ENCODE measurements around the gene PRR5L.
"Not testable (repeated sequence)": the region's sequence is repeated elsewhere in the genome, so short reads cannot be mapped to it uniquely, and the experiment has no call there.

The PRR5L gene

GRCh38 chr11:36467012-36467411 lies 170.9 kb downstream of the PRR5L start:
- Histone ChIP-seq H3K9ac (ENCODE audit: low read depth, low read length) (no peak overlapping the region), H3K36me3 (ENCODE audit: control insufficient read depth, insufficient read depth, low read length) (no peaks in the 10 kb centered on the region), H3K27ac (ENCODE audit: low read depth, low read length) (no peak overlapping the region), H3K27me3 (ENCODE audit: control insufficient read depth, insufficient read depth, low read length) (no peaks in the 10 kb centered on the region), H3K4me3 (ENCODE audit: low read depth, low read length) (no peak overlapping the region), H3K9me3 (ENCODE audit: control insufficient read depth, insufficient read depth, low read length) (no peaks in the 10 kb centered on the region), H3K4me1 (ENCODE audit: control insufficient read depth, insufficient read depth, low read length) (no peaks in the 10 kb centered on the region; the same call in 1 of the 2 replicates)

- H3K9me3 ChIP-seq (ENCODE audit: control insufficient read depth, insufficient read depth, low read length) = no peaks in the 10 kb centered on the region
- H3K4me3 ChIP-seq (ENCODE audit: low read depth, low read length) = no peak overlapping the region
- H3K4me1 ChIP-seq (ENCODE audit: control insufficient read depth, insufficient read depth, low read length) = no peaks in the 10 kb centered on the region; the same call in 1 of the 2 replicates
- H3K9ac ChIP-seq (ENCODE audit: low read depth, low read length) = no peak overlapping the region
- H3K27me3 ChIP-seq (ENCODE audit: control insufficient read depth, insufficient read depth, low read length) = no peaks in the 10 kb centered on the region
- peak overlapping the region; percentile 27 for H3K27ac ChIP-seq (ENCODE audit: low read depth, low read length)
- no peaks in the 10 kb centered on the region for H3K36me3 ChIP-seq (ENCODE audit: control insufficient read depth, insufficient read depth, low read length)
Measured at GRCh38 chr11:36467916-36468315, 171.8 kb downstream of the PRR5L start.

- Histone ChIP-seq H3K9ac (ENCODE audit: low read depth, low read length) (no peak overlapping the region), H3K4me1 (ENCODE audit: control insufficient read depth, insufficient read depth, low read length) (no peaks in the 10 kb centered on the region; the same call in 1 of the 2 replicates), H3K4me3 (ENCODE audit: low read depth, low read length) (no peak overlapping the region), H3K36me3 (ENCODE audit: control insufficient read depth, insufficient read depth, low read length) (no peaks in the 10 kb centered on the region), H3K27ac (ENCODE audit: low read depth, low read length) (no peak overlapping the region), H3K9me3 (ENCODE audit: control insufficient read depth, insufficient read depth, low read length) (no peaks in the 10 kb centered on the region), H3K27me3 (ENCODE audit: control insufficient read depth, insufficient read depth, low read length) (no peaks in the 10 kb centered on the region)
Measured at GRCh38 chr11:36469063-36469462, 173.0 kb downstream of the PRR5L start.

- Histone ChIP-seq H3K9me3 (ENCODE audit: control insufficient read depth, insufficient read depth, low read length) (no peaks in the 10 kb centered on the region), H3K4me3 (ENCODE audit: low read depth, low read length) (no peak overlapping the region), H3K27ac (ENCODE audit: low read depth, low read length) (no peak overlapping the region)
Measured at GRCh38 chr11:36469881-36470802, 174.1 kb downstream of the PRR5L start.

GRCh38 chr11:36471577-36471976 lies 175.5 kb downstream of the PRR5L start:
- no peak overlapping the region for H3K27ac ChIP-seq (ENCODE audit: low read depth, low read length)
- no peaks in the 10 kb centered on the region for H3K27me3 ChIP-seq (ENCODE audit: control insufficient read depth, insufficient read depth, low read length)
- H3K9ac ChIP-seq (ENCODE audit: low read depth, low read length) = no peak overlapping the region
- no peak overlapping the region for H3K4me3 ChIP-seq (ENCODE audit: low read depth, low read length)
- no peaks in the 10 kb centered on the region; the same call in 1 of the 2 replicates for H3K4me1 ChIP-seq (ENCODE audit: control insufficient read depth, insufficient read depth, low read length)
- H3K9me3 ChIP-seq (ENCODE audit: control insufficient read depth, insufficient read depth, low read length) = no peaks in the 10 kb centered on the region
- H3K36me3 ChIP-seq (ENCODE audit: control insufficient read depth, insufficient read depth, low read length) = no peaks in the 10 kb centered on the region

More at GRCh38 chr11:36469881-36470802, 174.1 kb downstream of the PRR5L start:
- Histone ChIP-seq H3K27me3 (ENCODE audit: control insufficient read depth, insufficient read depth, low read length) (no peaks in the 10 kb centered on the region), H3K9ac (ENCODE audit: low read depth, low read length) (no peak overlapping the region), H3K36me3 (ENCODE audit: control insufficient read depth, insufficient read depth, low read length) (no peaks in the 10 kb centered on the region), H3K4me1 (ENCODE audit: control insufficient read depth, insufficient read depth, low read length) (no peaks in the 10 kb centered on the region; the same call in 1 of the 2 replicates)

- Histone ChIP-seq H3K27ac (ENCODE audit: low read depth, low read length) (no peak overlapping the region), H3K9me3 (ENCODE audit: control insufficient read depth, insufficient read depth, low read length) (no peaks in the 10 kb centered on the region)
Measured at GRCh38 chr11:36475192-36475591, 179.1 kb downstream of the PRR5L start.

GRCh38 chr11:36478700-36479329 lies 182.7 kb downstream of the PRR5L start:
- no peak overlapping the region for H3K9ac ChIP-seq (ENCODE audit: low read depth, low read length)
- no peaks in the 10 kb centered on the region for H3K4me1 ChIP-seq (ENCODE audit: control insufficient read depth, insufficient read depth, low read length)
- no peak overlapping the region for H3K27ac ChIP-seq (ENCODE audit: low read depth, low read length)
- peaks cover 1% of the 10 kb centered on the region for H3K36me3 ChIP-seq (ENCODE audit: control insufficient read depth, insufficient read depth, low read length)
- no peaks in the 10 kb centered on the region for H3K27me3 ChIP-seq (ENCODE audit: control insufficient read depth, insufficient read depth, low read length)
- H3K4me3 ChIP-seq (ENCODE audit: low read depth, low read length) = no peak overlapping the region
- H3K9me3 ChIP-seq (ENCODE audit: control insufficient read depth, insufficient read depth, low read length) = no peaks in the 10 kb centered on the region

More at GRCh38 chr11:36475192-36475591, 179.1 kb downstream of the PRR5L start:
- Histone ChIP-seq H3K9ac (ENCODE audit: low read depth, low read length) (no peak overlapping the region), H3K4me1 (ENCODE audit: control insufficient read depth, insufficient read depth, low read length) (no peaks in the 10 kb centered on the region), H3K27me3 (ENCODE audit: control insufficient read depth, insufficient read depth, low read length) (no peaks in the 10 kb centered on the region), H3K4me3 (ENCODE audit: low read depth, low read length) (no peak overlapping the region), H3K36me3 (ENCODE audit: control insufficient read depth, insufficient read depth, low read length) (no peaks in the 10 kb centered on the region)

GRCh38 chr11:36480833-36481232 lies 184.7 kb downstream of the PRR5L start:
- no peaks in the 10 kb centered on the region for H3K4me1 ChIP-seq (ENCODE audit: control insufficient read depth, insufficient read depth, low read length)
- no peak overlapping the region for H3K9ac ChIP-seq (ENCODE audit: low read depth, low read length)
- peaks cover 10% of the 10 kb centered on the region for H3K36me3 ChIP-seq (ENCODE audit: control insufficient read depth, insufficient read depth, low read length)
- no peak overlapping the region for H3K4me3 ChIP-seq (ENCODE audit: low read depth, low read length)
- no peaks in the 10 kb centered on the region for H3K27me3 ChIP-seq (ENCODE audit: control insufficient read depth, insufficient read depth, low read length)
- H3K9me3 ChIP-seq (ENCODE audit: control insufficient read depth, insufficient read depth, low read length) = no peaks in the 10 kb centered on the region
- no peak overlapping the region for H3K27ac ChIP-seq (ENCODE audit: low read depth, low read length)

GRCh38 chr11:36483042-36483441 lies 187.0 kb downstream of the PRR5L start:
- H3K9ac ChIP-seq (ENCODE audit: low read depth, low read length) = not testable (repeated sequence)

GRCh38 chr11:36485298-36486002 lies 189.4 kb downstream of the PRR5L start:
- Histone ChIP-seq H3K9me3 (ENCODE audit: control insufficient read depth, insufficient read depth, low read length) (no peaks in the 10 kb centered on the region), H3K4me1 (ENCODE audit: control insufficient read depth, insufficient read depth, low read length) (no peaks in the 10 kb centered on the region), H3K27ac (ENCODE audit: low read depth, low read length) (no peak overlapping the region), H3K36me3 (ENCODE audit: control insufficient read depth, insufficient read depth, low read length) (peaks cover 36% of the 10 kb centered on the region), H3K27me3 (ENCODE audit: control insufficient read depth, insufficient read depth, low read length) (no peaks in the 10 kb centered on the region), H3K9ac (ENCODE audit: low read depth, low read length) (no peak overlapping the region), H3K4me3 (ENCODE audit: low read depth, low read length) (no peak overlapping the region)

More at GRCh38 chr11:36483042-36483441, 187.0 kb downstream of the PRR5L start:
- not testable (repeated sequence) for H3K27me3 ChIP-seq (ENCODE audit: control insufficient read depth, insufficient read depth, low read length); H3K27ac ChIP-seq (ENCODE audit: low read depth, low read length); H3K4me3 ChIP-seq (ENCODE audit: low read depth, low read length); H3K4me1 ChIP-seq (ENCODE audit: control insufficient read depth, insufficient read depth, low read length); H3K9me3 ChIP-seq (ENCODE audit: control insufficient read depth, insufficient read depth, low read length)
- peaks cover 15% of the 10 kb centered on the region for H3K36me3 ChIP-seq (ENCODE audit: control insufficient read depth, insufficient read depth, low read length)
